ACC112 (cell line): ENCODE results near the gene STAG3.
"Not testable (repeated sequence)": the region's sequence is repeated elsewhere in the genome, so short reads cannot be mapped to it uniquely, and the experiment has no call there.

Experiments
- H2AFZ ChIP-seq: fragments of 200-600 bp; sonication (generic); one replicate; pipeline ENCODE4 v1.6.0; 2017; ENCODE audit warnings: antibody characterized with exemption, low read length; ENCODE audit not compliant: unreplicated experiment
- H3K27ac ChIP-seq: fragments of 200-600 bp; sonication (generic); 2 replicates; pipeline ENCODE4 v1.5.1; 2014; ENCODE audit warnings: low read depth, mild to moderate bottlenecking, antibody characterized with exemption, low read length, moderate library complexity
- H3K27me3 ChIP-seq: fragments of 200-600 bp; sonication (generic); 2 replicates; pipeline ENCODE4 v1.6.1; 2014; ENCODE audit warnings: mild to moderate bottlenecking, antibody characterized with exemption, low read length, moderate library complexity, mixed read lengths; ENCODE audit not compliant: insufficient read depth
- H3K36me3 ChIP-seq: fragments of 200-600 bp; sonication (generic); 2 replicates; pipeline ENCODE4 v1.6.1; 2016; ENCODE audit warnings: mild to moderate bottlenecking, antibody characterized with exemption, low read length, moderate library complexity, mixed read lengths; ENCODE audit not compliant: insufficient read depth
- H3K4me1 ChIP-seq: fragments of 200-600 bp; sonication (generic); one replicate; pipeline ENCODE4 v1.6.1; 2016; ENCODE audit warnings: low read length, mixed read lengths; ENCODE audit not compliant: insufficient read depth, unreplicated experiment, control insufficient read depth
- H3K4me3 ChIP-seq: fragments of 200-600 bp; sonication (generic); 2 replicates; pipeline ENCODE4 v1.5.1; 2014; ENCODE audit warnings: mild to moderate bottlenecking, low read depth, low read length
- H3K79me2 ChIP-seq: fragments of 200-600 bp; sonication (generic); one replicate; pipeline ENCODE4 v1.6.0; 2016; ENCODE audit warnings: low read length; ENCODE audit not compliant: control insufficient read depth, unreplicated experiment, insufficient read depth

The STAG3 gene

DNA sequence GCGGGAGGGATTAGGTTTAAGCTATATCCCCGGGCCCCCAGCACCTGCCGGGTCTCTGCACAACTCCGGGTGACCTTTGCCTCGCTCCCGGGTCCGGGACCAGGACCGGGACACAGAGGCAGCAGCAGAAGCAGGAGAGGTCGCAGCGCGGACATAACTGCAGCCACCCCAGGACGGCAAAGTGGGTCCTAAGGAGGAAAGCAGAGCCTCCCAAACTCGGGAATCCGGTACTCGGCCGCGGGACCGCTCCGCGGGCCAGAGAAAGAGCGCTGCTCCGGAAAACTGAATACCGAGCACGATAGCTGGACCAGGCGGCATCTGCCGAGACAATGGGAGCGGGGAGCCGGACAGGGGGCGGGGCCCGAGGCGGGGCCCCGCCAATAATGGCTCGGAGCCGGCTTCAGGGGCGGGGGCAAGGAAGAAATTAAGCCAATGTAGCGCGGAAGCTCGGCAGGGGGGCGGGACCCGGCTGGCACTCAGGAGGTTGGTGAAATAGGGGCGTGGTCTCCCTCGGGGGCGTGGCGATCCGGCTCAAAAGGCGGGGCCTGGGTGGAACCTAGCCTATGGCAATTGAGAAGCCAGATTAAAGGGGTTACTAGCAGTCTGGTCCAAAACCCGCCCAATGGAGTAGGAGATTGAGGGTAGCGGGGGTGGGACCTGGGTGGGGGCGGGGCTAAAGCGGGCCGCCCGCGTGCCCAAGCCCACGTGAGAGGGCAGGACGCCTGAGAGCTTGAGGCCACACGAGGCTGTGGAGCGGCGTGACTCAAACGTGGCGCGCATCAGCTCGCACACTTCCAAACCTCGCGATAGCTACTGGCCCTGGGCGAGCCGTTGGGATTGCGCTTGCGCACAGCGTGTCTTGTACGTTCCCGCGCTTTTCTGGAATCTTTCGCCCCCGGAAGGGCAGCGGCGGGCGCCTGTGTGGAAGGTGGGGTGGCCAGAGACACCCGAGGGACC is at the start of gene STAG3, which contains the start of gene GPC2:
TSS of gene STAG3 (plus strand) at position 874 of the 957 bp plus-strand sequence. CDS start 2,639 bp downstream, outside the sequence.
TSS of gene GPC2 (minus strand) at position 337 of the 957 bp plus-strand sequence. CDS start at position 155, 182 bp downstream.
- Histone ChIP-seq H3K79me2 (no peaks in the 10 kb centered on the region), H3K27me3 (no peaks in the 10 kb centered on the region), H3K36me3 (no peaks in the 10 kb centered on the region), H3K4me3 (peak within 1 kb of the TSS; percentile 82), H2AFZ (peak within 1 kb of the TSS; percentile 69), H3K27ac (peak within 1 kb of the TSS; percentile 37; the same call in 1 of the 2 replicates), H3K4me1 (peaks cover 5% of the 10 kb centered on the region)

GRCh38 chr7:100128637-100128963 is 49.1 kb upstream of the STAG3 start:
- H3K27ac ChIP-seq: no peak overlapping the region
- no peaks in the 10 kb centered on the region for H3K27me3 ChIP-seq
- H3K4me3 ChIP-seq: no peak overlapping the region; the same call in 1 of the 2 replicates
- H2AFZ ChIP-seq: no peak overlapping the region
- H3K36me3 ChIP-seq: no peaks in the 10 kb centered on the region
- peaks cover 5% of the 10 kb centered on the region for H3K79me2 ChIP-seq
- peaks cover 12% of the 10 kb centered on the region for H3K4me1 ChIP-seq

DNA sequence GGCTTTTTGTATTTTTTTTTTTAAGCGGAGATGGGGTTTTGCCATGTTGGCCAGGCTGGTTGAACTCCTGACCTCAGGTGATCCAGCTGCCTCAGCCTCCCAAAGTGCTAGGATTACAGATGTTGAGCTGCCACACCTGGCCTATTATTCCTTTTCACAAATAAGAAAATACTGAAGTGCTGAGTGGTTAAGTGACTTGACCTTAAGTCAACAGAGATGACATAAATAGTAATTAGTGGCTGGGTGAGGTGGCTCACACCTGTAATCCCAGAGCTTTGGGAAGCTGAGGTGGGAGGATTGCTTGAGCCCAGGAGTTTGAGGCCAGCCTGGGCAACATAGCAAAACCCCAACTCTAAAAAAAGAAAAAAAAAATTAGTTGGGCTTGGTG is 47.5 kb upstream of the STAG3 start:
- not testable (repeated sequence) for H3K27me3 ChIP-seq, H3K4me3 ChIP-seq, H3K27ac ChIP-seq, H3K79me2 ChIP-seq, H2AFZ ChIP-seq, H3K36me3 ChIP-seq
- peaks cover 12% of the 10 kb centered on the region for H3K4me1 ChIP-seq

- H3K36me3 ChIP-seq: no peaks in the 10 kb centered on the region
- no peak overlapping the region for H2AFZ ChIP-seq
- H3K79me2 ChIP-seq: peaks cover 5% of the 10 kb centered on the region
- H3K4me3 ChIP-seq: peak overlapping the region; percentile 39; the same call in 1 of the 2 replicates
- peaks cover 6% of the 10 kb centered on the region for H3K4me1 ChIP-seq
- no peak overlapping the region for H3K27ac ChIP-seq
- no peaks in the 10 kb centered on the region for H3K27me3 ChIP-seq
These were observed 46.9 kb upstream of the STAG3 start for GRCh38 chr7:100130608-100131453.

DNA sequence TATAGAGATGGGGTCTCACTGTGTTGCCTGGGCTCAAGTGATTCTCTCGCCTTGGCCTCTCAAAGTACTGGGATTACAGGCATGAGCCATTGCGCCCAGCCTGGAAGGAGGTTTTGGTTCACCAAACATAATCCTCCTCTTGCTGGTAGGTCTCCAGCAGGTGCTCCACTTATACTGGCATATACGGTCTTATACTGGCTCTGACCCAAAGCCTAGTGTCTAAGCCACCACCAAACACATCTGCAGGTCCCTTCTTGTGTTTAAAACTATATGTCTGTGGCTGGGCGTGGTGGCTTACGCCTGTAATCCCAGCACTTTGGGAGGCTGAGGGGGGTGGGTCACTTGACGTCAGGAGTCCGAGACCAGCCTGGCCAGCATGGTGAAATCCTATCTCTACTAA is 45.6 kb upstream of the STAG3 start:
- Histone ChIP-seq H3K27ac (no peak overlapping the region), H3K36me3 (no peaks in the 10 kb centered on the region), H2AFZ (no peak overlapping the region), H3K4me1 (peaks cover 6% of the 10 kb centered on the region), H3K27me3 (no peaks in the 10 kb centered on the region), H3K4me3 (no peak overlapping the region), H3K79me2 (no peaks in the 10 kb centered on the region)

- Histone ChIP-seq H3K4me1 (peaks cover 6% of the 10 kb centered on the region), H3K36me3 (no peaks in the 10 kb centered on the region), H2AFZ (no peak overlapping the region), H3K27me3 (no peaks in the 10 kb centered on the region), H3K79me2 (no peaks in the 10 kb centered on the region), H3K4me3 (no peak overlapping the region), H3K27ac (no peak overlapping the region)
These were observed 45.0 kb upstream of the STAG3 start for GRCh38 chr7:100132697-100133151.

DNA sequence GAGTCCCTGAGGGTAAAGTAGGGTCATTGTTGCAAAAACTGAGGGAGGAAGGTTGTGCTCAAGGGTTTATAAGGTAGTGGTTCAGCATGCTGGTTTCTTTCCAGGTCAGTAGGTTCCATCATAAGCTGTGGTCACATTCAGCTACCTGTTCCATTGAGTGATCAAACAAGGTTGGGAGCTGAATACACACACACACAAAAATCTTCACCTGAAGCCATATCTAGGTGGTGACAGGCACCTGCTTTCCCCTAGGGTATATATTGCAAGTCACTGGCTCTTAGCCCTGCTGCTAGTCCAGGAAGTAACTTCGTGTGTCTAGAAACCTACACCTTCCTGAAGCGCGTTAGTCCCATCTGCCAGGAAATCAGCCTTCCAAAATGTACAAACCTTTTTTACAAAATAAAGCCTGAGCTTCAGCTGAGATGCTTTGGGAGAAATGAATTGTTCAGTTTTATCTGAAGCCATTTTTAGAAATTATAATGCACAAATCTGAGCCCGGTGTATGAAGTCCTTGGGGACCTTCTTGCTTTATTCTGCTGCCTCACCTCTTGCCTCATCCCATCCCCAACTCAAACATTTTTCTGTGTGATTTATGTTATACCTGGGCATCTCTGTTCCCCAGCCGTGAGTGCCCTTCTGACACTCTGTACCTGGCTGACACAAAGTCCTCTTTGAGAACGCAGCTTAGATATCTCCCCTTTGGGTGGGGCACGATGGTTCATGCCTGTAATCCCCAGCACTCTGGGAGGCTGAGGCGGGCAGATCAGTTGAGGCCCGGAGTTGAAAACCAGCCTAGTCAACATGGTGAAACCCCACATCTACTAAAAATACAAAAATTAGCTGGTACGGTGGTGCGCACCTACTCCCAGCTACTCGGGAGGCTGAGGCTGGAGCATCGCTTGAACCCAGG is 39.6 kb upstream of the STAG3 start:
- no peaks in the 10 kb centered on the region for H3K27me3 ChIP-seq
- H3K4me3 ChIP-seq: no peak overlapping the region
- H3K79me2 ChIP-seq: no peaks in the 10 kb centered on the region
- H3K36me3 ChIP-seq: no peaks in the 10 kb centered on the region
- no peaks in the 10 kb centered on the region for H3K4me1 ChIP-seq
- H2AFZ ChIP-seq: no peak overlapping the region
- H3K27ac ChIP-seq: no peak overlapping the region

- H3K4me3 ChIP-seq: no peak overlapping the region
- H3K4me1 ChIP-seq: no peaks in the 10 kb centered on the region
- no peak overlapping the region for H3K27ac ChIP-seq
- no peaks in the 10 kb centered on the region for H3K36me3 ChIP-seq
- H3K79me2 ChIP-seq: no peaks in the 10 kb centered on the region
- H3K27me3 ChIP-seq: no peaks in the 10 kb centered on the region
- H2AFZ ChIP-seq: no peak overlapping the region
These were observed 36.2 kb upstream of the STAG3 start for GRCh38 chr7:100141555-100141949.

- Histone ChIP-seq H3K27me3 (no peaks in the 10 kb centered on the region), H2AFZ (no peak overlapping the region), H3K79me2 (no peaks in the 10 kb centered on the region), H3K4me3 (no peak overlapping the region), H3K36me3 (no peaks in the 10 kb centered on the region), H3K27ac (no peak overlapping the region), H3K4me1 (no peaks in the 10 kb centered on the region)
These were observed 35.3 kb upstream of the STAG3 start for GRCh38 chr7:100142461-100142860.

DNA sequence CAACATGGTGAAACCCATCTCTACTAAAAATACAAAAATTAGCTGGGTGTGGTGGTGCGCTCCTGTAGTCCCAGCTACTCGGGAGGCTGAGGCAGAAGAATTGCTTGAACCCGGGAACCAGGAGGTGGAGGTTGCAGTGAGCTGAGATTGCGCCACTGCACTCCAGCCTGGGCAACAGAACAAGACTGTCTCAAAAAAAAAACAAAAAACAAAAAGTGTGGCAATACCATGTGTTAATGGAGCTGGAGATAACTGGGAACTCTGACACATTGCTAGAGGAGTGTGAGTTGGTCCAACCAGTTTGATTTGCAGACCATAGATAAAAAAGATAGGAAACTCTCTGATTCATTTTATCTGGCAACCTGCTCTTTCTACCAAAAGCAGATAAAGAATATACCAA is 31.4 kb upstream of the STAG3 start:
- not testable (repeated sequence) for H3K27me3 ChIP-seq, H3K4me3 ChIP-seq, H3K27ac ChIP-seq, H3K36me3 ChIP-seq, H2AFZ ChIP-seq, H3K4me1 ChIP-seq
- H3K79me2 ChIP-seq: peaks cover 13% of the 10 kb centered on the region
